Measurements from ENCODE around the gene GREB1.

DNA sequence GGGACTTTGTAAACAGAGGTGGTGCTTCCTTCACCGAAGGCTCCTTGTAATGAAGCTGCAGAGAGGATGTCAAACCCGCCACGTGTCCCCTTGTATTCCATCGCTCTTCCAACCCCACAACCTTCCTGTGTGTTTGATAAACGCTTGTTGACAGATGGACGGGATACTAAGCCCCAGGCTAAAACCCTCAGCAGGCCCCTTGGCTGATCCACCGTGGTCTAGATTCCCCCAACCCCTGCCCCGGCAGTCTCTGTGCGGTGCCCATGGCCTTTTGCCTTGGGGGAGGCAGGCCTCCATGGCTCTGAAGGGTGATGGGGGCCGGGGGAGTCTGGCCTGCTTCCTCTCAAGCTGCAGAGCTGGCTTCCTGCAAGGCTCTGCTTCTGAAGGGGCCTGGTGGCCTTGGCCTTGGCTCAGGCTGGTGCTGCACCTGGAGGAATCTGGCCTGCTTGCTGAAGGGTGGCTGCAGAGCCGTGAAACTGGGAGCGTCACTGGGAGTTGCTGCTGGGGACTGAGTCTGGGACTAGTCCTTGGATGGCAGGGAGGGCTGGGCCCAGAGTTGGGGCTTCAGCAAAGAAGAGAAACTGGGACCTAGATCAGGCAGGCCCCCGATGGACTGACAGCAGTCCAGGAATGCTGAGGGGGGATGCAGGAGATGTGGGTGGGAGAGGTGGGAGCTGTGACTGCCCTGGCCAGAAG is 145.8 kb downstream of the GREB1 start:
- TF ChIP-seq, protein P1, sequence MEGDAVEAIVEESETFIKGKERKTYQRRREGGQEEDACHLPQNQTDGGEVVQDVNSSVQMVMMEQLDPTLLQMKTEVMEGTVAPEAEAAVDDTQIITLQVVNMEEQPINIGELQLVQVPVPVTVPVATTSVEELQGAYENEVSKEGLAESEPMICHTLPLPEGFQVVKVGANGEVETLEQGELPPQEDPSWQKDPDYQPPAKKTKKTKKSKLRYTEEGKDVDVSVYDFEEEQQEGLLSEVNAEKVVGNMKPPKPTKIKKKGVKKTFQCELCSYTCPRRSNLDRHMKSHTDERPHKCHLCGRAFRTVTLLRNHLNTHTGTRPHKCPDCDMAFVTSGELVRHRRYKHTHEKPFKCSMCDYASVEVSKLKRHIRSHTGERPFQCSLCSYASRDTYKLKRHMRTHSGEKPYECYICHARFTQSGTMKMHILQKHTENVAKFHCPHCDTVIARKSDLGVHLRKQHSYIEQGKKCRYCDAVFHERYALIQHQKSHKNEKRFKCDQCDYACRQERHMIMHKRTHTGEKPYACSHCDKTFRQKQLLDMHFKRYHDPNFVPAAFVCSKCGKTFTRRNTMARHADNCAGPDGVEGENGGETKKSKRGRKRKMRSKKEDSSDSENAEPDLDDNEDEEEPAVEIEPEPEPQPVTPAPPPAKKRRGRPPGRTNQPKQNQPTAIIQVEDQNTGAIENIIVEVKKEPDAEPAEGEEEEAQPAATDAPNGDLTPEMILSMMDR (IDR thresholded peaks at IDR 0.05), result no peak
- no peak for TF ChIP-seq POLR2A (IDR thresholded peaks at IDR 0.05)
- no peak for TF ChIP-seq EP300 (IDR thresholded peaks at IDR 0.05)

Measured in ovary (tissue), 3 donors.